ENCODE measurements around the gene OXTR. TPM values are rescaled to one million over a fixed set of nuclear protein-coding genes. Genes with fewer than 3 reads are reported as not detected.

Gene OXTR
- total RNA-seq, 2 donors from 2014 or later: 1.6 to 3.5 TPM

DNA sequence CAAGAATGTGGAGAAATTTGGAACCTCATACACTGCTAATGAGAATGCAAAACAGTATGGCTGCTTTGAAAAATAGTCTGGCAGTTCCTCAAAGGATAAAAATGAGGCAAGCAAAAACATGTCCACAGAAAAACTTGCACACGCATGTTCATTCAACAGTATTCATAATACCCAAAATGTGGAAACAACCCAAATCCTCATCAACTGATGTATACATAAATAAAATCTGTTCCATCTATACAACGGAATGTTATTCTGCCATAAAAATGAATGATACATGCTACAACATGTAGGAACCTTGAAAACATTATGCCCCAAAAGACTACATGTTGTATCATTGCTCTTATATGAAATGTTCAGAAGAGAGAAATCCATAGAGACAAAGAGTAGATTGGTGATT, 36.4 kb upstream of the OXTR start:
- Histone ChIP-seq H3K36me3 (no peaks in the 10 kb centered on the region), H3K27me3 (replicated peaks; ENCODE audit: insufficient read depth) (no peaks in the 10 kb centered on the region), H3K4me3 (no peak overlapping the region), H3K4me1 (replicated peaks) (no peaks in the 10 kb centered on the region), H3K27ac (no peak overlapping the region), H3K9me3 (no peaks in the 10 kb centered on the region)
- TF ChIP-seq POLR2AphosphoS5 (IDR thresholded peaks at IDR 0.05) (no peak), POLR2A (IDR thresholded peaks at IDR 0.05) (no peak), CTCF (IDR thresholded peaks at IDR 0.05) (no peak)
- no peak for DNase-seq (ENCODE audit: low spot score)
- 61% methylated on average over 2 of the region's 2 CpGs for WGBS
- intact Hi-C loops (cut with DNase I): no loop called here

GRCh38 chr3:8802256-8802655, 32.8 kb upstream of the OXTR start:
- no peaks in the 10 kb centered on the region for H3K9me3 ChIP-seq
- no peaks in the 10 kb centered on the region for H3K4me1 ChIP-seq (replicated peaks)
- 93% methylated on average over 3 of the region's 3 CpGs for WGBS
- no peak overlapping the region for H3K27ac ChIP-seq
- TF ChIP-seq POLR2AphosphoS5 (IDR thresholded peaks at IDR 0.05) (no peak), CTCF (IDR thresholded peaks at IDR 0.05) (no peak), POLR2A (IDR thresholded peaks at IDR 0.05) (no peak)
- H3K27me3 ChIP-seq (replicated peaks; ENCODE audit: insufficient read depth): no peaks in the 10 kb centered on the region
- no peak for DNase-seq (ENCODE audit: low spot score)
- no peaks in the 10 kb centered on the region for H3K36me3 ChIP-seq
- intact Hi-C loops (cut with DNase I): no loop called here
- H3K4me3 ChIP-seq: no peak overlapping the region

- WGBS: 57% methylated on average over 3 of the region's 3 CpGs
- H3K4me3 ChIP-seq: no peak overlapping the region
- H3K4me1 ChIP-seq (replicated peaks): no peaks in the 10 kb centered on the region
- H3K9me3 ChIP-seq: no peaks in the 10 kb centered on the region
- no peak overlapping the region for H3K27ac ChIP-seq
- TF ChIP-seq CTCF (IDR thresholded peaks at IDR 0.05) (no peak), POLR2AphosphoS5 (IDR thresholded peaks at IDR 0.05) (no peak), POLR2A (IDR thresholded peaks at IDR 0.05) (no peak)
- H3K27me3 ChIP-seq (replicated peaks; ENCODE audit: insufficient read depth): no peaks in the 10 kb centered on the region
- DNase-seq (ENCODE audit: low spot score): no peak
- H3K36me3 ChIP-seq: no peaks in the 10 kb centered on the region
- intact Hi-C loops (cut with DNase I): no loop called here
These were observed 30.6 kb upstream of the OXTR start for GRCh38 chr3:8800016-8800415.

DNA sequence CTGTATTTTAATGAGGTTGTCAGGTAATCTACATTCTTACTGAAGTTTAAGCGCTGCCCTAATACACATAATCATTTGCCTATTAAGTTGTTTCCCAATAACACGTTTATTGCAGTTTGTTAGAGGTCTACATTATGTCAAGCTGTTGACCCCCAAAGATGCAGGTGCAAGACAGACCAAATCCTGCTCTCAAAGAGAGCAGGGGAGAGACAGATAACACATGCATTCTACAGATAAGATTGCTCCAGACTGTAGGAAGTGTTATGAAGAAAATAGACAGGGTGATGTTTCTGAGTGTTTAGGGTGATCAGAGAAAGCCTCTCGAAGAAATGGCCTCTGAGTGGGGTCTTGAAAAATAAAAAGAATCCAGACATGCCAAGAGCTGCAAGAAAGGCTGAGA, 24.8 kb upstream of the OXTR start:
- intact Hi-C loops (cut with DNase I): no loop called here
- no peak overlapping the region for H3K27ac ChIP-seq
- WGBS: 88% methylated on average over 3 of the region's 3 CpGs
- no peak for DNase-seq (ENCODE audit: low spot score)
- H3K4me3 ChIP-seq: no peak overlapping the region
- H3K4me1 ChIP-seq (replicated peaks): no peaks in the 10 kb centered on the region
- TF ChIP-seq CTCF (IDR thresholded peaks at IDR 0.05) (no peak), POLR2A (IDR thresholded peaks at IDR 0.05) (no peak), POLR2AphosphoS5 (IDR thresholded peaks at IDR 0.05) (no peak)
- H3K27me3 ChIP-seq (replicated peaks; ENCODE audit: insufficient read depth): no peaks in the 10 kb centered on the region
- no peaks in the 10 kb centered on the region for H3K36me3 ChIP-seq
- no peaks in the 10 kb centered on the region for H3K9me3 ChIP-seq

DNA sequence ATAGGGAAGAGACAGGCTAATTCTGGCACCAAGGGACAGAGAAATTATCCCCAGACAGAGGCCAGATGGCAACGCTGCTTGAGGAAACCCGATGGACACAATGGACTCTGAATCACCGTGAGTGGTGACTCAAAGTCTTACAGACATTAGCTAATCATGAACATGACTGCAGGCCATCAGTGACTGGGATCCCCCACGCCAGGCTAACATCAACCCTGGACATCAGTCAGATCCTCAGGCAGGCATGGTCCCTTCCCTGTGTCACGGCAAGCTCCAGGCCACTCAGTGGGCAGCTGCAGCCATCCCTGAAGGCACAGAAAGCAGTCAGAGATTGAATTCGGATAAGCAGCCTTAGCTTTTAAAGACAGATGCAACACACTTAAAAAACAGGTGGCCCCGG, 23.8 kb upstream of the OXTR start:
- Histone ChIP-seq H3K4me3 (no peak overlapping the region), H3K36me3 (no peaks in the 10 kb centered on the region), H3K9me3 (no peaks in the 10 kb centered on the region), H3K27ac (no peak overlapping the region), H3K4me1 (replicated peaks) (no peaks in the 10 kb centered on the region), H3K27me3 (replicated peaks; ENCODE audit: insufficient read depth) (no peaks in the 10 kb centered on the region)
- no peak for DNase-seq (ENCODE audit: low spot score)
- TF ChIP-seq POLR2A (IDR thresholded peaks at IDR 0.05): no peak
- no peak for TF ChIP-seq CTCF (IDR thresholded peaks at IDR 0.05)
- no peak for TF ChIP-seq POLR2AphosphoS5 (IDR thresholded peaks at IDR 0.05)
- intact Hi-C loops (cut with DNase I): no loop called here
- 89% methylated on average over 7 of the region's 7 CpGs for WGBS
